ENCODE results near the gene ADGRL2.
"Not testable (repeated sequence)": the region's sequence is repeated elsewhere in the genome, so short reads cannot be mapped to it uniquely, and the experiment has no call there.

The ADGRL2 gene

GRCh38 chr1:81878538-81878937, 77.8 kb downstream of the ADGRL2 start:
- Histone ChIP-seq H3K27me3 (ENCODE audit: insufficient read depth, low read depth) (no peaks in the 10 kb centered on the region), H4K20me1 (ENCODE audit: insufficient read depth) (no peaks in the 10 kb centered on the region), H3K27ac (no peak overlapping the region), H3K36me3 (ENCODE audit: insufficient read depth) (no peaks in the 10 kb centered on the region), H3K4me3 (IDR thresholded peaks at IDR 0.05; ENCODE audit: insufficient read depth, low read depth, low read length) (no peak overlapping the region), H2AFZ (ENCODE audit: low read depth) (no peak overlapping the region), H3K4me1 (ENCODE audit: low read depth, poor library complexity, severe bottlenecking) (no peaks in the 10 kb centered on the region), H3K4me2 (no peak overlapping the region), H3K9ac (no peak overlapping the region), H3K79me2 (ENCODE audit: insufficient read depth, low read depth) (no peaks in the 10 kb centered on the region)
- no peak for TF ChIP-seq CTCF (conservative IDR thresholded peaks at IDR 0.05; ENCODE audit: low read depth, low read length)

GRCh38 chr1:81880781-81881180, 80.0 kb downstream of the ADGRL2 start:
- H4K20me1 ChIP-seq (ENCODE audit: insufficient read depth), result no peaks in the 10 kb centered on the region
- no peak overlapping the region for H3K9ac ChIP-seq
- no peak for TF ChIP-seq CTCF (conservative IDR thresholded peaks at IDR 0.05; ENCODE audit: low read depth, low read length)
- H3K27ac ChIP-seq, result no peak overlapping the region
- no peak overlapping the region for H3K4me2 ChIP-seq
- H3K4me3 ChIP-seq (IDR thresholded peaks at IDR 0.05; ENCODE audit: insufficient read depth, low read depth, low read length), result no peak overlapping the region
- H3K79me2 ChIP-seq (ENCODE audit: insufficient read depth, low read depth), result no peaks in the 10 kb centered on the region
- no peaks in the 10 kb centered on the region for H3K27me3 ChIP-seq (ENCODE audit: insufficient read depth, low read depth)
- no peak overlapping the region for H2AFZ ChIP-seq (ENCODE audit: low read depth)
- no peaks in the 10 kb centered on the region for H3K36me3 ChIP-seq (ENCODE audit: insufficient read depth)
- no peaks in the 10 kb centered on the region for H3K4me1 ChIP-seq (ENCODE audit: low read depth, poor library complexity, severe bottlenecking)

GRCh38 chr1:81885291-81885690, 84.6 kb downstream of the ADGRL2 start:
- Histone ChIP-seq H3K79me2 (ENCODE audit: insufficient read depth, low read depth) (no peaks in the 10 kb centered on the region), H4K20me1 (ENCODE audit: insufficient read depth) (no peaks in the 10 kb centered on the region), H3K36me3 (ENCODE audit: insufficient read depth) (no peaks in the 10 kb centered on the region), H3K27ac (no peak overlapping the region), H3K4me1 (ENCODE audit: low read depth, poor library complexity, severe bottlenecking) (no peaks in the 10 kb centered on the region), H3K27me3 (ENCODE audit: insufficient read depth, low read depth) (no peaks in the 10 kb centered on the region), H3K4me2 (no peak overlapping the region), H3K4me3 (IDR thresholded peaks at IDR 0.05; ENCODE audit: insufficient read depth, low read depth, low read length) (no peak overlapping the region), H2AFZ (ENCODE audit: low read depth) (no peak overlapping the region), H3K9ac (no peak overlapping the region)
- TF ChIP-seq CTCF (conservative IDR thresholded peaks at IDR 0.05; ENCODE audit: low read depth, low read length), result no peak

- not testable (repeated sequence) for H3K79me2 ChIP-seq (ENCODE audit: insufficient read depth, low read depth); H3K36me3 ChIP-seq (ENCODE audit: insufficient read depth); H3K27ac ChIP-seq; H3K4me3 ChIP-seq (IDR thresholded peaks at IDR 0.05; ENCODE audit: insufficient read depth, low read depth, low read length); H3K27me3 ChIP-seq (ENCODE audit: insufficient read depth, low read depth); H2AFZ ChIP-seq (ENCODE audit: low read depth); H3K4me2 ChIP-seq; H3K9ac ChIP-seq; H4K20me1 ChIP-seq (ENCODE audit: insufficient read depth); H3K4me1 ChIP-seq (ENCODE audit: low read depth, poor library complexity, severe bottlenecking)
Measured at GRCh38 chr1:81886292-81886691, 85.6 kb downstream of the ADGRL2 start.

- H3K27me3 ChIP-seq (ENCODE audit: insufficient read depth, low read depth), result no peaks in the 10 kb centered on the region
- no peaks in the 10 kb centered on the region for H4K20me1 ChIP-seq (ENCODE audit: insufficient read depth)
- no peak overlapping the region for H3K4me2 ChIP-seq
- H3K36me3 ChIP-seq (ENCODE audit: insufficient read depth), result no peaks in the 10 kb centered on the region
- H2AFZ ChIP-seq (ENCODE audit: low read depth), result no peak overlapping the region
- no peak overlapping the region for H3K27ac ChIP-seq
- TF ChIP-seq CTCF (conservative IDR thresholded peaks at IDR 0.05; ENCODE audit: low read depth, low read length), result no peak
- no peaks in the 10 kb centered on the region for H3K4me1 ChIP-seq (ENCODE audit: low read depth, poor library complexity, severe bottlenecking)
- H3K79me2 ChIP-seq (ENCODE audit: insufficient read depth, low read depth), result no peaks in the 10 kb centered on the region
- no peak overlapping the region for H3K4me3 ChIP-seq (IDR thresholded peaks at IDR 0.05; ENCODE audit: insufficient read depth, low read depth, low read length)
- no peak overlapping the region for H3K9ac ChIP-seq
Measured at GRCh38 chr1:81887421-81888144, 86.8 kb downstream of the ADGRL2 start.

All from KMS-11 (cell line).